Stimulated activated CD4-positive, alpha-beta T cell treated with anti-CD3 and anti-CD28 coated beads, Interleukin-2, amount 100 ng/mL, for 24 hours (primary cell): ENCODE results near the gene SLC26A5.

Source experiments
- DNase-seq, 2 donors: peaks; one replicate each; pipeline ENCODE4 v3.0.0-alpha.2; 2020

SLC26A5 gene

GRCh38 chr7:103398483-103399127 is 47.4 kb downstream of the SLC26A5 start:
- no peak for DNase-seq

GRCh38 chr7:103396471-103396870 is 49.5 kb downstream of the SLC26A5 start:
- no peak for DNase-seq

DNA sequence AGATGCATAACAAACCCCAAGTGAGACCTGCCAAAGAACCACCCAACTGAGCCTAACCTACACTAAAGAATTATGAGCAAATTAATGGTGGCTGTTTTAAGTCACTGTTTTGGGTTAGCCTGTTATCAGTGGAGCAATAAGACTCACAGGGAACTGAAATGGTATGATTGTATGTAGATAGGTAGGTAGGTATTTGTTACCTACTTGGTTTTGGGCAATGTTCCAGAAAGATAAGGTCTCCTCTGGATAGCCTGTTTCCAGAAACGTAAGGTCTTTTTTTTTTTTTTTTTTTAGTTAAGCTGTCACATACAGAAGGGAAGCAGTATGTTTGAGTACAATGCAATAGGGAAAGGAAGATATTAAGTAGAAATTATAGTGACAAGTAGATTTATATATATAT is 50.9 kb downstream of the SLC26A5 start:
- no peak for DNase-seq

DNA sequence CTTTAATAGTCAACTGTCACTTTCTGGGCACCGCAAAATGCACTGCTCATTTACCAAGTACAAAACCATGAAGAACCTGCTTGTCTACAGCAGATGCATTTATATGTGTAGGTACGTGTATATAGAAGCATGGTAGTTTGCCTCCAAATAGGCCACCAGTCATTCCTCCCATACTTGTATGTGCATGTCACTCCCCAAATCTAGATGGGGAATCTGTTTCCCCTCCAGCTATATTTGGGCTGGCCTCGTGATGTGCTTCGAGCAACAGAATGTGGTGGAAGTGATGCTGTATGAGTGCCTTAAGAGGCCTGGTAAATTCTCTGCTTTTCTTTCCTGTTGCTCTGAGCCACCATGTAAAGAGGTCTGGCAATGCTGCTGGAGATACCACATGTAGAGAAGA is 51.4 kb downstream of the SLC26A5 start:
- DNase-seq: no peak

GRCh38 chr7:103391976-103392375 is 54.0 kb downstream of the SLC26A5 start:
- no peak for DNase-seq

- no peak for DNase-seq
These were observed 54.9 kb downstream of the SLC26A5 start for GRCh38 chr7:103391150-103391549.

DNA sequence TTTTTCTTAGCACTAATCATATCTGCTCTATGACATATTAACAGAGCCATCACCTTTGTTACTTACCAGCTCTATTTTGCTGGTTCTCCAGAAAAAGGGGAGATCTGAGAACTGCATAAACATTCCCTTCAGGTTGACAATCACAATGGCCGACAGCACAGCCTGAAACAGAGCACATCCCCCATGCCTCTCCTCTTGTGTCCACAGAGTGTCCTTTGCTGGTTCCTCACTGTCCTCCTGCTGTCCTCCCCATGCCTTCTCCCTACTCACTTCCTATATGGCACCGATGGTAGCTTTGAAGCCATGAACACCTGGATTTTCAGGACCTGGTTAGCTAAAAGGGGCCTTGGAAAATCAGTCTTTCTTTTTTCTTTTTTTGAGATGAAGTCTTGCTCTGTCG is 56.7 kb downstream of the SLC26A5 start:
- DNase-seq: no peak

DNA sequence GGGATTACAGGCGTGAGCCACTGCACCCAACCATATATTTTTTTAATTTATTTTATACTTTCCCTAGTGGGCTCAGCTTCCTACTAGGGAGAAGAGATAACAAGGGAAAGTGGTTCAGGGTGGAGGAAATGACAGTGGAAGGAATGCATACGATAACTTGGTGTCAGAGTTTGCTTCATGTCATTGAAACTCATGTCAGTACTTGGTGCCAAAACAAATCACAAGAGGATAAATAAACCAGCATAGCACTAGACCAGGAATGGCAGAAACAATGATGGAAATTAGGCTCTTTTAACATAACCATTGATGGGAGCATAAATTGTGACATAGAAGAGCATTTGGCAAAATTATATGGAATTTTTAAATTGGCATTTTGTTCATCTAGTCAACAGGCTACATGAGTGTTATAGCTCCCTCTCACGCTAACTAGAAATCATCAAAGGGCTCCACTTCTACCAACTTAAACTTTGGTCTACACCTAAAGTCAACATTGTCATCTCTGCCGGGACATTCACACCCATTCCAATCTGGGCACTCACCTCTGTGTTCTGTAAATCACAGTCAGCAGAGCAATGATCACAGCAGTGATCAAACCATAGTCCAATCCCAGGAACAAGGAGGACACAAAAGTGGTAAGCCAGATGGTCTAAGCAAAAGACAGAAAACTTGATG is 57.4 kb downstream of the SLC26A5 start:
- DNase-seq: no peak

GRCh38 chr7:103387242-103387641 is 58.8 kb downstream of the SLC26A5 start:
- DNase-seq: no peak

- DNase-seq: no peak
These were observed 64.0 kb downstream of the SLC26A5 start for GRCh38 chr7:103382032-103382402.

DNA sequence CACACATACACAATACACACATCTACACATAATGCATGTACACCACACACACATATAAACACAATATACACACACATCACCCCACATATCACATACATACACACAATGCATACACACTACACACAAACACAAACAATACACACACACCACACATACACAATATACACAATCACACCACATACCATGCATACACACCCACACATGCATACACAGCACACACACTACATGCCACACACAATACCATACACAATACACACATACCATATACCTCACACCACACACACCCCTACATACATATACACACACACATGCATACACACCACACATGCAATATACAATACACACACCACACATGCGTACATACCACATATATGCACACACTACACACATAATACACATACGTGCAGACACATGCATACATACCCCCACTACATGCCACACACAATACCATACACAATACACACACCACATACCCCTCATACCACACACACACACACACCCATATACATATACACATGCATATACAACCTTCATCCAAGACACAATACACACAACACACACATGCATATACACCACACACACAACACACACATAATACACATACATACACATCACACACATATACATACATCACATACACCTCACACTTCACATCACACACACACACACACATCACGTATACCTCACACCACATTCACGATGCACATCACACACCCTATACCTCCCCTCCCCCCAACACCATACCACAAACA is 64.6 kb downstream of the SLC26A5 start:
- no peak for DNase-seq

DNA sequence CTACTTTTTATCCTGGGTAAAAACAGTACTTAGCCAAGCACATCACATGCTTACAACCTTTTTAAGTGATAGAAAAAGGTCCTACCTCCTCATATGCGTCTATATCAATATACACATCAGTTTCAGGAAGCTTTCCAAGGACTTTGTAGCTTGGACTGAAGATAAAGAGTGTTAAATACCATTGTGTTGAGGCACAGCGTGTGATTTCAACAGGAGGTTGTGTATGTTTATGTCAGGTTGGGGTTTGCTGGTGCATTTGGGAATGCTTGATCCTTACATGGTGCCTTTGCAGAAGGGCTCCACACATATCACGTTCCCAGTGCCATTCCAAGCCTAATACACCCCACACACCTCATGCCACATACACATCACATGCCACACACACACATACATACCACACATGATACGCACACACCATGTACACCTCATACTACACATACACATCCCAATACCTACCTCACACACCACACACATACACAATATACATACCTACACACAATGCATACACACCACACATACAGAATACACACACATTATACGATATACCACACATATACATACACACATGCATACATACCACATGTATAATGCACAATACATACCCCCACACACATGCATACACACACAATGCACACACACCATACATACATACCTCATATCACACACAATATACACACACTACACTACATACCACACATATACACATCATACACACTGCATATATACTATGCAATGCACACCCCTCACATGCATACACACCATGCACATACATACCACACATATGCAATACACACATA is 65.4 kb downstream of the SLC26A5 start:
- no peak for DNase-seq

DNA sequence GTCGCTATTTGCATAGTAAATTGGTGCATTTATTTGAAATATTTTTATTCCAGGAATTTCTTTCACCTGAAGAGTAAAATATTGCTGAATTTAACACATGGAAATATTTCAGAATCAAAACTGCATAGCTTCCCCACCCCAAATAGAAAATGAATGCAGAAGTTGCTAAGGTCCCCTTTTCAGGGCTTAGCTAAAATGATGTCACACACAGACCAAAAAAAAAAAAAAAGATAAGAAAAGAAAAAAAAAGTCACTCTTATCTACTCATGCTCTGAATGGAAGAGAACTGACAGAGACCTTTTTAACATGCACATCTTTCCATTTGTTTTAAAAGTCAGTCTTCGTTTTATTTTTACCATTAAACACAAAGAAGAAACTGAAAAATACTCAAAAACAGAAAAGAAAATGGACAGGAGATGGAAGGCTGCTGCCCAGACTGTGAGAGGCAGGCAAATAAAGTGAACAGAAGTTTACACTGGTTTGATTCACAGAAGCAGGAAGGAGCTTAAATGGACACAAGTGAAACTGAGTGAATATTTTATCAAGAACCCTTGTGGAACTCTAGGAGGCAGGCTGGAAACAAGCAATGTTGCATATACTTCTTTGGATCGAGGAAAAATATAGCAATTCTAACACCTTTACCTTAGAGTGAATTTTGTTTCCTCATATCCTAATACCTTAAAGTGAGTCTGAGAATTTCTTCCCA is 66.6 kb downstream of the SLC26A5 start:
- DNase-seq: no peak

DNA sequence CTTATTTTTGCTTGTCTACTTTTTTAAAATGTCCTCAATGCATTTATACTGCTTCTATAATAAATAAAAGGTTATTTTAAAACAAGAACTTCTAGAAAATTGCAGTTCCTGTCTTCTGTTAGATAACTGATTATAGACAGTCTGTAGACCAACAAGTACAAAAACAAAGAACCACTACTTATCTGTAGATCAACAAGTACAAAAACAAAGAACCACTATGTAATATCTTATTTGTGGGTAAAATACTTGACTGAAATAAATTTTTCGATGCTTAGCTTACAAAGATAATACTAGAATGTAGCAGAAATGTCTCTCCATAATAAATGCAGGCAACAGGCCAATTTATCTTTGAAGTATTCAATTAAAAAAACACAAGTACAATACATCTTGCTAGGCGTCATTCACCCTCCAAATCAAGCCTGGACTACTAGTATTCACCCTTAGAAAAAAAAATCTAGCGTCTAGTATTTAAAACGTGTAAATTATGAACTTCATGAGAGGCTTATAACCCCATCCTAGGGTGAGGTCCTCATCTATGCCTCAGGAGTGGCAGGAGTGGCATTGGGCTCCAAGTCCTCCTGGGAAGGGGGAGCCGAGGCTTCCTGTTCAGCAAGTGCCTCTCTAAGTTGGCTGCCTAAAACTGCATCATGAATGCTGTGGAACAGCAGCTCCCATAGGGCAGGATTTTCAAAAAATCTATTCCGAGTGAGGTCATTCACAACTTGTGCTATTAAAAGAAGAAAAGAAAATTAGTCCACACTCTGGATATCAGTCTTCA is 72.0 kb downstream of the SLC26A5 start:
- no peak for DNase-seq

DNA sequence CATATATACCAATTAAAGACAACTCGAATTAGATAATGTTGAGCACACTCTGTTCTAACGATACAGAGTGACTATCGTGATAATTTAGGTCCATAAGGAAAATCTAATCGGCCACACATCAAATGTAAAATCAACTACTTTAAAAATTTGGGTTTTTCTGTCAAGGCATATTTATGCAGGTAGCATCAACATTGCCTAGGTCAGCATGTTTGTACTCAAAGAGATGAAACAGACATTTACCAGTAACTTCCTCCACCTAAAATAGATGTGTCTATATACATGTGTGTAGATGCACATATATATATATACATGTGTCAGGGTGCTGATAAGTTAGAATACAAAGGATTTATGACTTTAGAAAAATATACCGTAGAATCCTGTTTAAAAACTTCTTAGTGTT is 76.6 kb downstream of the SLC26A5 start:
- no peak for DNase-seq

GRCh38 chr7:103349805-103350204 is 96.2 kb downstream of the SLC26A5 start:
- DNase-seq: no peak

GRCh38 chr7:103348959-103349358 is 97.0 kb downstream of the SLC26A5 start:
- no peak for DNase-seq

DNA sequence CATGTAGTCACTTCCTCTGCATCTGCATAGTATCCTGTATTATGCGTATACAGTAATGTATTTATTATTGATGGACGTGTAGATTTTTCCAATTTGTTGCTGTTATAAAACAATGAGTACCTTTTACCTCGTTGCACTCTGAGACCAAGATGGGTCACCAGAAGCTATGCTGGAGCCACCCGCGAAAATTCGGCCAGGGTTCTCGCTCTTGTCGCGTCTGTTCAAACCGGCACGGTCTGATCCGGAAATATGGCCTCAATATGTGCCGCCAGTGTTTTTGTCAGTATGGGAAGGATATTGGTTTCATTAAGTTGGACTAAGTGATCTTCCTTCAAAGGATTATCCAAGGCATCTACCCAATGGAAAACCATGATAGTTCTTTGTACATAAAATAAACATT is 97.6 kb downstream of the SLC26A5 start:
- peak in 1 of 2 donors; percentile 15 for DNase-seq

DNA sequence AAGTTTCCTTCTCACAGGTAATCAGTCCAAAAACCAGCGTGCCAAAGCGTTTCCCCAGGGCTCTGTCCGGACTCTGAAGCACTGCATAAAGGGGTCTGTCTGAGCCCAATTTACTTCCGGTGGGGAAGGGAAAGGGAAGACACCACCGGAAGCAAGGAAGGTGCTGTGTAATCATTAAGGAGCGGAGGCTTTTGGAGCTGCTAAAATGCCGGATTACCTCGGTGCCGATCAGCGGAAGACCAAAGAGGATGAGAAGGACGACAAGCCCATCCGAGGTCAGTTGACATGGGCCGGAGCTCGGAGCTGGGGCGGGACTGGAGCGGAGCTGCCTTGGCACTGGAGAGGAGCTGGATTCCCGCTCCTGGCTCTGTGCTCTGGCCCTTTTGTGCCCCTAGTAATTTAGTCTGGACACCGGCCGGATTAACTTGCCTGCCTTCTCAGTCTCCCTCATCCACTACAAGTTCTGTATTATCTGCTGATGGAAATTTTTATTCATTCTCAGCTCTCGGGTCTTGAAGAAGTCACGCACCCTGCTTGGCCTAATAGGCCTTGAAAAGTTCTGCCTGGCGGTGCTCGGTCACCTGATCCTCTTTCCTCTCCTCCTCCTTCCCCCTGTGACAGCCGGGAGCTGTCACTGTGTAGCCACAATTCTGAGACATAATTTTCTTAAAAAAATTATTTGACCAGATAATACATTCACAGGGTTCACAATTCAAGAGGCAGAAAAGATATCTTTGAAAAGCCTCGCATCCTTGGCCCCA is 98.3 kb downstream of the SLC26A5 start, which contains the start of gene PSMC2:
TSS of gene PSMC2 (plus strand) at position 137 of the 761 bp plus-strand sequence. CDS start at position 206, 69 bp downstream.
- DNase-seq: peak; percentile 77 to 85

GRCh38 chr7:103346396-103346795 is 99.6 kb downstream of the SLC26A5 start:
- DNase-seq: no peak
